Esophagus squamous epithelium (tissue), 4 donors: ENCODE results near the gene ZMYND19.
"Not testable (repeated sequence)": the region's sequence is repeated elsewhere in the genome, so short reads cannot be mapped to it uniquely, and the experiment has no call there.

Experiments
- POLR2A ChIP-seq, 4 donors: fragments of 450-650 bp; IDR thresholded peaks; one replicate each; pipeline ENCODE4 v1.6.1; 2017; ENCODE audit warnings: antibody characterized with exemption in 4 of 4, mild to moderate bottlenecking in 4 of 4, moderate library complexity in 3 of 4
- TF ChIP-seq, protein P1 (sequence below), 6 experiments: fragments of 450-650 bp in 4 of 6; fragments of 200-600 bp in 2 of 6; sonication (generic) in 2 of 6; IDR thresholded peaks; one replicate each; pipeline ENCODE4 v1.5.1; 2016 to 2019; ENCODE audit warnings: antibody characterized with exemption in 6 of 6, mild to moderate bottlenecking in 4 of 6, moderate library complexity in 4 of 6

DNA sequence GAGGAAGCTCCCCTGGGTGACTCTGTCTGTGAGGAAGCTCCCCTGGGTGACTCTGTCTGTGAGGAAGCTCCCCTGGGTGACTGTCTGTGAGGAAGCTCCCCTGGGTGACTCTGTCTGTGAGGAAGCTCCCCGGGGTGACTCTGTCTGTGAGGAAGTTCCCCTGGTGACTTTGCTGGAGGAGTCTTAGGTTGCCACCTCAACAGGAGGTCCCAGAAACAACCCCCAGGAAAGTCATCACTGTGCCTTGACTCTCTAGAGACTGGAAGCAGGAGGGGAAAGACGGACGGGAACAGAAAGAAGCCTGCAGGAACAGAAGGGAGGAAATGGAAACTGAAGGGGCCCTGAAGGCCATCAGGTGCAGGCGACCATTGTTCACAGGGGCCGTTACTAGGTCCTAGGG is 21.9 kb downstream of the ZMYND19 start:
- not testable (repeated sequence) for TF ChIP-seq POLR2A (IDR thresholded peaks at IDR 0.05)
- TF ChIP-seq, protein P1, sequence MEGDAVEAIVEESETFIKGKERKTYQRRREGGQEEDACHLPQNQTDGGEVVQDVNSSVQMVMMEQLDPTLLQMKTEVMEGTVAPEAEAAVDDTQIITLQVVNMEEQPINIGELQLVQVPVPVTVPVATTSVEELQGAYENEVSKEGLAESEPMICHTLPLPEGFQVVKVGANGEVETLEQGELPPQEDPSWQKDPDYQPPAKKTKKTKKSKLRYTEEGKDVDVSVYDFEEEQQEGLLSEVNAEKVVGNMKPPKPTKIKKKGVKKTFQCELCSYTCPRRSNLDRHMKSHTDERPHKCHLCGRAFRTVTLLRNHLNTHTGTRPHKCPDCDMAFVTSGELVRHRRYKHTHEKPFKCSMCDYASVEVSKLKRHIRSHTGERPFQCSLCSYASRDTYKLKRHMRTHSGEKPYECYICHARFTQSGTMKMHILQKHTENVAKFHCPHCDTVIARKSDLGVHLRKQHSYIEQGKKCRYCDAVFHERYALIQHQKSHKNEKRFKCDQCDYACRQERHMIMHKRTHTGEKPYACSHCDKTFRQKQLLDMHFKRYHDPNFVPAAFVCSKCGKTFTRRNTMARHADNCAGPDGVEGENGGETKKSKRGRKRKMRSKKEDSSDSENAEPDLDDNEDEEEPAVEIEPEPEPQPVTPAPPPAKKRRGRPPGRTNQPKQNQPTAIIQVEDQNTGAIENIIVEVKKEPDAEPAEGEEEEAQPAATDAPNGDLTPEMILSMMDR (IDR thresholded peaks at IDR 0.05): not testable (repeated sequence)
